ENCODE data around the gene FTCD.
"Not testable (repeated sequence)": the region's sequence is repeated elsewhere in the genome, so short reads cannot be mapped to it uniquely, and the experiment has no call there.

The FTCD gene

DNA sequence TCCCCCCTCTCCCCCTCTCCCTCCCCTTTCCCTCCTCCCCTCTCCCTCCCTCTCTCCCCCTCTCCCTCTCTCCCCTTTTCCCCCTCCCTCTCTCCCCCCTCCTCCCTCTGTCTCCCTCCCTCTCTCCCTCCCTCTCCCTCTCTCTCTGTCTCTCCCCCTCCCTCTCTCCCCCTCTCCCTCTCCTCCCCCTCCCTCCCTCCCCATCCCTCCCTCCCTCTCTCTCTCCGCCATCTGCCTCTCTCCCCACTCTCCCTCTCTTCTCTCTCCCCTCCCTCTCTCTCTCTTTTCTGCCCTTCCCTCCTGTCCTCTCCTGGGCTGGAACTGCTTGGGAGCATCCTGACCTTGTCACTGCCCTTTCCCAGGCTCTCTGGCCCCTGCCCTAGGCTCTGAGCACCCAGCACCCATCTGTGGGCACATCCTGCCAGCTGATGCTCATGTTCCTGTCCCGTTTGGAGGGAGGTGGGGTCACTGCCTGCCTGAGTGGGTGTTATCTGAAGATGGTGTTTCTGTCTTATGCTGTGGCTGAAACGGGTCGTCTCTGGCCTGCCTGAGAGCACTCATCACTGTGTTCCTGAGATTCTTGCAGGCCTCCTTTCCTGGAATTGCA lies 10.8 kb downstream of the FTCD start:
- no peak overlapping the region for H3K4me3 ChIP-seq (ENCODE audit: low read depth, low read length)
- TF ChIP-seq, protein P1, sequence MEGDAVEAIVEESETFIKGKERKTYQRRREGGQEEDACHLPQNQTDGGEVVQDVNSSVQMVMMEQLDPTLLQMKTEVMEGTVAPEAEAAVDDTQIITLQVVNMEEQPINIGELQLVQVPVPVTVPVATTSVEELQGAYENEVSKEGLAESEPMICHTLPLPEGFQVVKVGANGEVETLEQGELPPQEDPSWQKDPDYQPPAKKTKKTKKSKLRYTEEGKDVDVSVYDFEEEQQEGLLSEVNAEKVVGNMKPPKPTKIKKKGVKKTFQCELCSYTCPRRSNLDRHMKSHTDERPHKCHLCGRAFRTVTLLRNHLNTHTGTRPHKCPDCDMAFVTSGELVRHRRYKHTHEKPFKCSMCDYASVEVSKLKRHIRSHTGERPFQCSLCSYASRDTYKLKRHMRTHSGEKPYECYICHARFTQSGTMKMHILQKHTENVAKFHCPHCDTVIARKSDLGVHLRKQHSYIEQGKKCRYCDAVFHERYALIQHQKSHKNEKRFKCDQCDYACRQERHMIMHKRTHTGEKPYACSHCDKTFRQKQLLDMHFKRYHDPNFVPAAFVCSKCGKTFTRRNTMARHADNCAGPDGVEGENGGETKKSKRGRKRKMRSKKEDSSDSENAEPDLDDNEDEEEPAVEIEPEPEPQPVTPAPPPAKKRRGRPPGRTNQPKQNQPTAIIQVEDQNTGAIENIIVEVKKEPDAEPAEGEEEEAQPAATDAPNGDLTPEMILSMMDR (IDR thresholded peaks at IDR 0.05; ENCODE audit: low read depth, low read length): no peak

DNA sequence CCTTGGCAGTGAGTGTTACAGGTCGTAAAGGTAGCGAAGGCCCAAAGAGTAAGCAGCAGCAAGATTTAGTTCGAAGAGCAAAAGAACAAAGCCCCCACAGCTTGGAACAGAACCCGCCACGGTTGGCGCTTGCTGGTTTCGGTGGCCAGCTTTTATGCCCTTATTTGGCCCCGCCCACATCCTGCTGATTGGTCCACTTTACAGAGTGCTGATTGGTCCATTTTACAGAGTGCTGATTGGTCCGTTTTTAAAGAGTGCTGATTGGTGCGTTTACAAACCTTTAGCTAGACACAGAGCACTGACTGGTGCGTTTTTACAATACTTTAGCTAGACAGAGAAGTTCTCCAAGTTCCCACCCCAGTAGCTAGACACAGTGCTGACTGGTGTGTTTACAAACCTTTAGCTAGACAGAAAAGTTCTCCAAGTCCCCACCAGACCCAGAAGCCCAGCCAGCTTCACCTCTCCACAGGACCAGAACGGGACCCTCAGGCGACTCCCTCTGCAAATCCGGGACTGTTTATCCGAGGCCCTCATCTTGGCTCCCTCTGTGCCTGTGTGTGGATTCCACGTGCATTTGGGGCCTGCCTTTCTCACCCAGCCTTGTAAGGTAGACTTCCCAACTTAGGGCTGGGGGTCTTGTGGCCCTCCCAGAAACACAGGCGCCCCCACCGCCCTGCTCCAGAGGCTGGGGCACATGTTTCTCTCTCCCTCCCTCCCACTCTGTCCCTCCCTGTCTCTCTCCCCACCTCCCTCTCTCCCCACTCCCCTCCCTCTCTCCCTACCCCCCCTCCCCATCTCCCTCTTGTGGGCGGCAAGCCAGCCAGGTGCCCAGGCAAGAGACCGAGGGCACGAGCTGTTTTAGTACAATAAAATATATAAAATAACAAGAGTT lies 12.6 kb downstream of the FTCD start:
- TF ChIP-seq, protein P1 (IDR thresholded peaks at IDR 0.05; ENCODE audit: low read depth, low read length): no peak
- no peak overlapping the region for H3K4me3 ChIP-seq (ENCODE audit: low read depth, low read length)

DNA sequence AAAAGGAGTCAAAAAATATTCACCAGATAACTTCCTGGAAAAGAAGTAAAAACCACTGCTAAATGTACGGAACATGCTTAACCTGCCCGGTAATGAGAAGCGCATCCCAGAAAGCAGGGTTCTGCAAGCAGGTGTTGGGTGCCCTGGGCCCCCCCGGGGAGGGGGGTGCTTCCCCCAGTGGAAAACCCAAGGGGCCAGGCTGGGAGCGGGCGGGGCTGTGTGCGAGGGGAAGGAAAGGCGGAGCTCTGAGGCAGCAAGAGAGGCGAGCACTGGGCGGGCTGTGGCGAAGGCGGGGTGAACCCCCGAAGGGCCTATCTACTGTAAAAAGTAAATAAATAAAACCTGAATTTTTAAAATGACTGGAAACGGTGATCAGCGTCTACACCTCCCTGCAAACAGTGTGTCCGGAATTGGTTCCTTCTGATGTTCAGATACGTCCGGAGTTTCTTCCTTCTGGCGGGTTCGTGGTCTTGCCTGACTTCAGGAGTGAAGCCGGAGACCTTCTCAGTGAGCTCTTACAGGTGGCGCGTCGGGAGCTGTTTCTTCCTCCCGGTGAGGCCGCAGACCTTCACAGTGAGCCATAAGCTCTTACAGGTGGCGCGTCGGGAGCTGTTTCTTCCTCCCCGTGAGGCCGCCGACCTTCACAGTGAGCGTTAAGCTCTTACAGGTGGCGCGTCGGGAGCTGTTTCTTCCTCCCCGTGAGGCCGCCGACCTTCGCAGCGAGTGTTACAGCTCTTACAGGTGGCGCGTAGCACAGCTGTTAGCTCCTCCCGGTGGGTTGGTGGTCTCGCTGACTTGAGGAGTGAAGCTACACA lies 13.4 kb downstream of the FTCD start:
- H3K4me3 ChIP-seq (ENCODE audit: low read depth, low read length): no peak overlapping the region
- TF ChIP-seq, protein P1 (IDR thresholded peaks at IDR 0.05; ENCODE audit: low read depth, low read length): no peak

DNA sequence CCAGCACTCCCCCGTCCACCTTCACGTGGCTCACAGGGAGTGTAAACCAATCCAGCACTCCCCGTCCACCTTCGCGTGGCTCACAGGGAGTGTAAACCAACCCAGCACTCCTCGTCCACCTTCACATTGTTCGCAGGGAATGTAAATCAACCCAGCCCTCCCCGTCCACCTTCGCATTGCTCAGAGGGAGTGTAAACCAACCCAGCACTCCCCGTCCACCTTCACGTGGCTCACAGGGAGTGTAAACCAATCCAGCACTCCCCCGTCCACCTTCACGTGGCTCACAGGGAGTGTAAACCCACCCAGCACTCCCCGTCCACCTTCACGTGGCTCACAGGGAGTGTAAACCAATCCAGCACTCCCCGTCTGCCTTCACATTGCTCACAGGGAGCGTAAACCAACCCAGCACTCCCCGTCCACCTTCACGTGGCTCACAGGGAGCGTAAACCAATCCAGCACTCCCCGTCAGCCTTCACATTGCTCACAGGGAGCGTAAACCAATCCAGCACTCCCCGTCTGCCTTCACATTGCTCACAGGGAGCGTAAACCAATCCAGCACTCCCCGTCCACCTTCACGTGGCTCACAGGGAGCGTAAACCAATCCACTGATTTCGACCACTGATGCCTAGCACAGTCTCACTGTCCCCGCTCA lies 14.9 kb downstream of the FTCD start:
- H3K4me3 ChIP-seq (ENCODE audit: low read depth, low read length): not testable (repeated sequence)

DNA sequence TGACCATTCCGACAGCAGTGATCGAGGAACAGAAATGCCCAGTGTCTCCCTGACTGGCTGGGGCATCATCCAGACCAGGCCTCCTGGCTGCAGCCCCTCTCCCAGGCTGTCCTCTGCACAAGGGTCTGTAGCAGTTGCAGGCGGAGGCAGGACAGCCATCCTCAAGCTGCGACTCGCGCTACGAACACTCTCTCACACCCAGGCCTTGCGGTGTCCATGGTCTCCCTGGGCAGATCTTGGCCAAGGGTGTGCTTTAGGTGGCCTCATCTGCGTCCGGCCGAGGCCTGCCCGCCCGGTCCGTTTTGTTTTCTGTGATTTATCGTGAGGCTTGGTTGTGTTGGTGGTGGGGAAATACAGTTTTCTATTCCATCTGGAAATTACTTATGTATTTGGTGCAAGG lies 15.7 kb downstream of the FTCD start:
- TF ChIP-seq, protein P1 (IDR thresholded peaks at IDR 0.05; ENCODE audit: low read depth, low read length): no peak
- H3K4me3 ChIP-seq (ENCODE audit: low read depth, low read length): no peak overlapping the region

DNA sequence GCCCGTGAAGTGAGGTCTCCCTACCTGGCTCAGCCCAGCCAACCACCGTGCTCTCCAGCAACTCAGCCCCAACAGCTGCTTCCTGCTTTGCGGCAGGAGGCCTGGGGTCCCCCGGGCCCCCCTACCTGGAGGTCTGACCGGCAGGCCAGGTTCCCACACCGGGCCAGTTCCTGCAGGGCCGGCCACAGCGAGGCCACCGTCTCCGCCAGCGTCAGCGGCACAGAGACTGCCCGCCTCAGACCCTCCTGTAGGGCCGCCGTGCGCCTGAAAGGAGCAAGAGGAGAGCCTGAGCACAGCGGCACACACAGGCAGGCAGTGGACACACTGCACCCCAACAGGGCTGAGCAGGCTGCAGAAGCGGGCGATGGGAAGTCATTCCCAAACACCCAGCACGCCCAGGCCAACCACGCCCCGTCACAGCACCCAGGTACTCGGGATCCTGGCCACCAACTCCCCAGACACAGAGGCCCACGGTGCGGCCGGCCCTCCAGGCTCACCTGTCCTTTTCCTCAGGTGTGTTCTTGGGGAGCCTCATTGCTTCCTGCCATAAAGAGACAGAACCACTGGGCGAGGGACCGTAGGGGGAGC lies 16.9 kb downstream of the FTCD start:
- TF ChIP-seq, protein P1 (IDR thresholded peaks at IDR 0.05; ENCODE audit: low read depth, low read length): no peak
- H3K4me3 ChIP-seq (ENCODE audit: low read depth, low read length): no peak overlapping the region

DNA sequence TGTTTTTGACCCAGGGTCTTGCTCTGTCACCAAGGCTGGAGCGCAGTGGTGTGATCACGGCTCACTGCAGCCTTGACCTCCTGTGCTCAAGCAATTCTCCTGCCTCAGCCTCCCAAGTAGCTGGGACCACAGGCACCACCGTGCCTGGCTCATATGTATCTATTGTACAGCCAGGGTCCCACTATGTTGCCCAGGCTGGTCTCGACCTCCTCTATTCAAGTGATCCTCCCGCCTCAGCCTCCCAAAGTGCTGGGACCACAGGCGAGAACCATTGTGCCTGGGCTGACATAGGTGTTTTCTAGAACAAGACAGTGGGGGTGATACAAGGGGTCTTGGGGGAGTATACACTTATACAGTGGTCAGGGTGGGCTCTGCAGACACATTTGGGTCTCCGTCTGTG lies 17.5 kb downstream of the FTCD start:
- H3K4me3 ChIP-seq (ENCODE audit: low read depth, low read length): no peak overlapping the region
- TF ChIP-seq, protein P1 (IDR thresholded peaks at IDR 0.05; ENCODE audit: low read depth, low read length): no peak

Data from WI38 (cell line).